Metanephros (tissue), 2 donors: Measurements from ENCODE around the gene MARCHF2. TPM values are rescaled to one million over a fixed set of nuclear protein-coding genes. Genes with fewer than 3 reads are reported as not detected.

Experiments
- small RNA-seq: library from RNA; depleted of rRNA; stranded (forward); fragments of <200 nt; gene quantifications from one replicate; pipeline ENCODE3, GENCODE V24; 2014; ENCODE audit warnings: low replicate concordance
- total RNA-seq: library from RNA; depleted of rRNA; stranded (reverse); fragments of >200 nt; gene quantifications from one replicate; pipeline ENCODE4 v1.2.3, GENCODE V29; 2014

The MARCHF2 gene, protein sequence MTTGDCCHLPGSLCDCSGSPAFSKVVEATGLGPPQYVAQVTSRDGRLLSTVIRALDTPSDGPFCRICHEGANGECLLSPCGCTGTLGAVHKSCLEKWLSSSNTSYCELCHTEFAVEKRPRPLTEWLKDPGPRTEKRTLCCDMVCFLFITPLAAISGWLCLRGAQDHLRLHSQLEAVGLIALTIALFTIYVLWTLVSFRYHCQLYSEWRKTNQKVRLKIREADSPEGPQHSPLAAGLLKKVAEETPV
- 34.8 TPM for total RNA-seq

DNA sequence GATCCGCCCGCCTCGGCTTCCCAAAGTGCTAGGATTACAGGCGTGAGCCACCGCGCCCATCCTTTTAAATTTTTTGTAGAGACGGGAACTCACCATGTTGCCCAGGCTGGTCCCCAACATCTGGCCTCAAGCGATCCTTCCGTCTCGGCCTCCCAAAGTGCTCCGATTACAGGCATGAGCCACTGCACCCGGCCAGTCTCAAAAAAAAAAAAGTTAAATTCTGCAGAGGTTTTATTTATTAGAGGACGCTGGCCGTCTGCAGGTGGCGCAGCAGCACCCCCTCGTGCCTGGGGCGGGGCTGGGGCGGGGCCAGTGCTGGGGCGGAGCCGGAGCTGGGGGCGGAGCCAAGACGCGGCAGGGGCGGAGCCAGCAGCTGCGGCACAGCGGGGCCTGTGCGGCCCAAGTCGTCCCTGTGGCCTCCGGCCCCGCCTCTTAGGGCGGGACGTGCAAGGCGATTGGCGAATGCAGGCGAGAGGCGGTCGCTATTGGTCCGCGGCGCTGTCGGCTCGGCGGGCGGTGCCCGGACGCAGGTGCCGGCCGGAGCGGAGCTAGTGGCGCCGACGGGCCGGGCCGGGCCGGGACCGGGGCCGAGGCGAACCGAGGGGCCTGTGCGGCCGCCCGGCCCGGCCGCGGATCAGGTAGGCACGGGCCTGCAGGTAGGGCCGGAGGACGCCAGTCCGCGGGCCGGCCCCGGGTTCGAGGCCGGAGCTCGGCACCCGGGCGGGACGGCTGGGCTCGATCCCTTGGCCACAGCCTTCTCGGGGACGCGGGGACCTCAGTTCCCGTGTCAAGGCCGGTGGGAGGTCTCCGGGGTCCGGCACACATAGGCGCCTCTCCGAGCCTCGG is at the start of gene MARCHF2:
Gene MARCHF2 (plus strand): TSS at position 523 of the 846 bp plus-strand sequence. CDS start 8,536 bp downstream, outside the sequence.

GRCh38 chr19:8363803-8364771 is 49.0 kb upstream of the MARCHF2 start, which contains the start of gene ANGPTL4:
Gene ANGPTL4, plus strand, starts transcription at chr19:8364155. Its CDS starts 167 bp downstream, at chr19:8364322.

DNA sequence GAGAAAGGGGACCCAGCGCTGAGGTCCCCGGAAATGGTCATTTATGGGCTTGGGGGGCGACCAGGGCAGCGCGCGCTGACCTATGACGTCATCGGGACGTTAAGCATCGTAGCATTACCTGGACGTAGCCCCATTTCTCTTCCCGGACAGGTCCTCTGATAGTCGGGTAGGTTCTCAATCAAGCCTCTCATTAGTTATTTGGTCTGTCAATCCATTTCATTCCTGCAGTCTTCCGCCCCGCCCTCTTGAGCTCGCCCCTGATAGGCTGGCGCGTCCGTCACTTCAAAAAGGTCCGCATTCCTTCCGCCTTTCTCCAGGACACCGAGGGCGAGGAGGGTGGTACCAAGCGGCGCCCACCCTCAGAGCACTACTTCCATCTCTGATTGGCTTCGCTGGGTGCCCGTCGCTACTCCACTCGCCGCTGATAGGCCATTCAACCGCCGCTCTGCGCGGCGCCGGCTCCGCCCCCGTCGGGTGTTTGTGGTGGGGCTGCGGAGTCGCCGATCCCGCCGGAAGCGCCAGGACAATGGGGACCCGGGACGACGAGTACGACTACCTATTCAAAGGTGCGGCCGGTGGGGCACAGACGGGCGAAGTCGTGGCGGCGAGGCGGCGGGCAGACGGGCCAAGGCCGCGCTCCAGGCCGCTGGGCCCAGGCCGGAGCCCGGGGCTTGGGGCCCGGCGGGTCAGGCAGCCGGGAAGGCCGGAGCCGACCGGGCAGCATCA is 23.1 kb upstream of the MARCHF2 start, which contains the start of gene RAB11B:
Gene RAB11B (plus strand): TSS at position 470 of the 726 bp plus-strand sequence. CDS start 57 bp downstream, at position 527.

GRCh38 chr19:8444677-8445487 is 31.8 kb downstream of the MARCHF2 start, which contains the start of gene HNRNPM:
Gene HNRNPM, plus strand, starts transcription at chr19:8444975. Its CDS starts 24 bp downstream, at chr19:8444999.

Small RNA genes within 50 kb of the gene (small RNA-seq; reads per million reads assigned to genes)
- gene MIR4999 = not detected

Other genes with a start within 250 kb of the MARCHF2 start
- 40.9 TPM for gene CERS4, start 203.9 kb upstream of the MARCHF2 start, total RNA-seq
- gene CD320, start 104.9 kb upstream of the MARCHF2 start, total RNA-seq = 25.7 TPM
- gene NDUFA7, start 91.9 kb upstream of the MARCHF2 start, total RNA-seq = 31.6 TPM
- 847 TPM for gene RPS28, start 91.8 kb upstream of the MARCHF2 start, total RNA-seq
- gene KANK3, start 70.0 kb upstream of the MARCHF2 start, total RNA-seq = 29.7 TPM
- 5.0 TPM for gene ANGPTL4, start 49.1 kb upstream of the MARCHF2 start, total RNA-seq
- gene RAB11B, start 22.9 kb upstream of the MARCHF2 start, total RNA-seq = 224 TPM
- gene HNRNPM, start 31.7 kb downstream of the MARCHF2 start, total RNA-seq = 160 TPM
- 6.7 TPM for gene PRAM1, start 89.3 kb downstream of the MARCHF2 start, total RNA-seq
- 20.1 TPM for gene ZNF414, start 100.9 kb downstream of the MARCHF2 start, total RNA-seq
- 20.0 TPM for gene MYO1F, start 164.1 kb downstream of the MARCHF2 start, total RNA-seq
- 78.6 TPM for gene ADAMTS10, start 197.4 kb downstream of the MARCHF2 start, total RNA-seq
- not detected for gene NFILZ, start 217.3 kb downstream of the MARCHF2 start, total RNA-seq